Amygdala (tissue), 56 donors: ENCODE data around the gene UCK2.
"Not testable (repeated sequence)": the region's sequence is repeated elsewhere in the genome, so short reads cannot be mapped to it uniquely, and the experiment has no call there.

Source experiments
- DNase-seq, 56 donors: peaks; one replicate each; lab custom pipeline; 2025; lab: John Stamatoyannopoulos, UW

UCK2 gene

GRCh38 chr1:165827268-165828102 lies at the start of gene UCK2:
UCK2 (plus strand) TSS chr1:165827614; CDS start chr1:165827834, 220 bp downstream.
- DNase-seq: peak in 53 of 56 donors; percentile 21 to 85 (median 70)

GRCh38 chr1:165778197-165778596 lies 49.2 kb upstream of the UCK2 start:
- DNase-seq: not testable (repeated sequence)

GRCh38 chr1:165783519-165783918 lies 43.9 kb upstream of the UCK2 start:
- not testable (repeated sequence) for DNase-seq

GRCh38 chr1:165787741-165788140 lies 39.7 kb upstream of the UCK2 start:
- no peak for DNase-seq

GRCh38 chr1:165793951-165794350 lies 33.5 kb upstream of the UCK2 start:
- no peak for DNase-seq

GRCh38 chr1:165795894-165796293 lies 31.5 kb upstream of the UCK2 start:
- no peak for DNase-seq

GRCh38 chr1:165799387-165799786 lies 28.0 kb upstream of the UCK2 start:
- no peak for DNase-seq

- DNase-seq: not testable (repeated sequence)
These were observed 22.9 kb upstream of the UCK2 start for GRCh38 chr1:165804513-165804912.

GRCh38 chr1:165807613-165808012 lies 19.8 kb upstream of the UCK2 start:
- no peak for DNase-seq

GRCh38 chr1:165815725-165816124 lies 11.7 kb upstream of the UCK2 start:
- DNase-seq: no peak

GRCh38 chr1:165816157-165816556 lies 11.3 kb upstream of the UCK2 start:
- DNase-seq: no peak

- DNase-seq: no peak
These were observed 10.5 kb upstream of the UCK2 start for GRCh38 chr1:165816826-165817497.

GRCh38 chr1:165823552-165824268 lies 3.7 kb upstream of the UCK2 start:
- peak in 1 of 56 donors; percentile 2 for DNase-seq

- no peak for DNase-seq
These were observed 3.2 kb upstream of the UCK2 start for GRCh38 chr1:165824269-165824643.

- DNase-seq: peak in 3 of 56 donors; percentile 0 to 15 (median 9)
These were observed 698 bp upstream of the UCK2 start for GRCh38 chr1:165826565-165827267.

- peak in 44 of 56 donors; percentile 14 to 79 (median 52) for DNase-seq
These were observed 772 bp downstream of the UCK2 start for GRCh38 chr1:165828103-165828668.

GRCh38 chr1:165828669-165829329 lies 1.4 kb downstream of the UCK2 start:
- peak in 46 of 56 donors; percentile 2 to 67 (median 32) for DNase-seq

- no peak for DNase-seq
These were observed 2.5 kb downstream of the UCK2 start for GRCh38 chr1:165829888-165830287.

- no peak for DNase-seq
These were observed 3.7 kb downstream of the UCK2 start for GRCh38 chr1:165831146-165831545.

GRCh38 chr1:165832902-165833301 lies 5.5 kb downstream of the UCK2 start:
- no peak for DNase-seq
